GM23338 (cell line): ENCODE data around the gene HJV. TPM values are rescaled to one million over a fixed set of nuclear protein-coding genes. Genes with fewer than 3 reads are reported as not detected.
"Not testable (repeated sequence)": the region's sequence is repeated elsewhere in the genome, so short reads cannot be mapped to it uniquely, and the experiment has no call there.

Experiments
- ATAC-seq: fragments of 200-7000 bp; cut with Tn5 transposase; 3 replicates; pipeline ENCODE4 v1.9.1; 2020
- DNase-seq: peaks from one replicate; pipeline ENCODE4 v3.0.0-alpha.2; 2015; ENCODE audit warnings: low spot score
- H2AFZ ChIP-seq: fragments of 200-600 bp; sonication (generic); 2 replicates; pipeline ENCODE4 v1.8.0; 2016; ENCODE audit warnings: antibody characterized with exemption, mild to moderate bottlenecking, moderate library complexity
- H3F3A ChIP-seq: fragments of 200-600 bp; sonication (generic); replicated peaks from 2 replicates; pipeline ENCODE4 v1.8.0; 2017; ENCODE audit warnings: antibody characterized with exemption, mixed run types, low read depth
- H3K27ac ChIP-seq: fragments of 200-600 bp; sonication (generic); 2 replicates; pipeline ENCODE4 v1.6.1; 2016; ENCODE audit warnings: low read depth
- H3K27me3 ChIP-seq: fragments of 200-600 bp; sonication (generic); 2 replicates; pipeline ENCODE4 v1.8.0; 2016; ENCODE audit warnings: mild to moderate bottlenecking, mixed run types, moderate library complexity; ENCODE audit not compliant: insufficient read depth
- H3K36me3 ChIP-seq: fragments of 200-600 bp; sonication (generic); 2 replicates; pipeline ENCODE4 v1.8.0; 2016; ENCODE audit warnings: mild to moderate bottlenecking; ENCODE audit not compliant: insufficient read depth
- H3K4me1 ChIP-seq: fragments of 200-600 bp; sonication (generic); 2 replicates; pipeline ENCODE4 v1.8.0; 2016; ENCODE audit warnings: mild to moderate bottlenecking, moderate library complexity; ENCODE audit not compliant: insufficient read depth
- H3K4me2 ChIP-seq: fragments of 200-600 bp; sonication (generic); 2 replicates; pipeline ENCODE4 v1.7.1; 2017; ENCODE audit warnings: mixed run types
- H3K4me3 ChIP-seq: fragments of 200-600 bp; sonication (generic); 2 replicates; pipeline ENCODE4 v1.6.1; 2016; ENCODE audit warnings: mixed run types
- H3K79me2 ChIP-seq: fragments of 200-600 bp; sonication (generic); replicated peaks from 2 replicates; pipeline ENCODE4 v1.8.0; 2017; ENCODE audit warnings: mild to moderate bottlenecking; ENCODE audit not compliant: insufficient read depth
- H3K9me2 ChIP-seq: fragments of 200-600 bp; sonication (generic); 2 replicates; pipeline ENCODE4 v1.8.0; 2017; ENCODE audit not compliant: insufficient read depth
- H4K20me1 ChIP-seq: fragments of 200-600 bp; sonication (generic); replicated peaks from 2 replicates; pipeline ENCODE4 v1.8.0; 2017; ENCODE audit warnings: mild to moderate bottlenecking; ENCODE audit not compliant: insufficient read depth
- H3K27ac Mint-ChIP-seq: 2 replicates; pipeline ENCODE4 v1.8.0; 2020; ENCODE audit warnings: inconsistent platforms, mild to moderate bottlenecking, moderate library complexity, mixed read lengths
- H3K27me3 Mint-ChIP-seq: 3 replicates; pipeline ENCODE4 v1.8.0; 2022; ENCODE audit warnings: low read depth, mild to moderate bottlenecking, moderate library complexity, mixed read lengths, inconsistent platforms; ENCODE audit not compliant: insufficient read depth, poor library complexity
- H3K36me3 Mint-ChIP-seq: 3 replicates; pipeline ENCODE4 v1.8.0; 2021; ENCODE audit warnings: low read depth, mild to moderate bottlenecking, inconsistent platforms, moderate library complexity, mixed read lengths
- H3K4me1 Mint-ChIP-seq: 3 replicates; pipeline ENCODE4 v1.8.0; 2020; ENCODE audit warnings: mild to moderate bottlenecking, inconsistent platforms, mixed read lengths
- H3K4me3 Mint-ChIP-seq: 3 replicates; pipeline ENCODE4 v1.8.0; 2021; ENCODE audit warnings: moderate library complexity, mild to moderate bottlenecking, inconsistent platforms, mixed read lengths
- H3K9me3 Mint-ChIP-seq: 3 replicates; pipeline ENCODE4 v1.8.0; 2020; ENCODE audit warnings: moderate library complexity, mild to moderate bottlenecking, inconsistent platforms, mixed read lengths
- NANOG ChIP-seq: IDR thresholded peaks from 2 replicates; pipeline ENCODE4 v1.6.1; 2016; ENCODE audit warnings: antibody characterized with exemption, borderline replicate concordance
- REST ChIP-seq: IDR thresholded peaks from one replicate; pipeline ENCODE4 v1.6.1; 2018; ENCODE audit warnings: antibody characterized with exemption; ENCODE audit not compliant: unreplicated experiment
- STAT1 ChIP-seq: IDR thresholded peaks from one replicate; pipeline ENCODE4 v1.6.1; 2016; ENCODE audit warnings: antibody characterized with exemption; ENCODE audit not compliant: unreplicated experiment
- ZNF462 ChIP-seq: fragments of 250-450 bp; sonication (Bioruptor Pico); IDR thresholded peaks from 2 replicates; pipeline ENCODE4 v1.5.0; 2020; ENCODE audit warnings: mild to moderate bottlenecking, moderate library complexity
- polyA plus RNA-seq: library from polyadenylated mRNA; unstranded; fragments of >200 nt; fragmentation: Nextera tagmentation; extraction: Ambion mirVana; gene quantifications from 2 replicates; pipeline ENCODE4 v1.2.1, GENCODE V29; 2016
- total RNA-seq: library from RNA; depleted of rRNA; stranded (reverse); fragments of >200 nt; shearing (Covaris generic); gene quantifications from 2 replicates; pipeline ENCODE4 v1.2.3, GENCODE V29; 2014

The HJV gene
- total and polyA plus RNA-seq, 2 experiments from 2014 or later = 0.42 to 0.45 TPM

- H3K4me1 ChIP-seq, H3K27me3 ChIP-seq, H3K4me2 ChIP-seq, ATAC-seq, H3K4me3 Mint-ChIP-seq, DNase-seq, H3K36me3 Mint-ChIP-seq, H3K27ac ChIP-seq, H4K20me1 ChIP-seq, H3K4me3 ChIP-seq, H3K36me3 ChIP-seq, H3K79me2 ChIP-seq, H3K27ac Mint-ChIP-seq, H3K27me3 Mint-ChIP-seq, H3K4me1 Mint-ChIP-seq, H2AFZ ChIP-seq, H3K9me3 Mint-ChIP-seq, H3K9me2 ChIP-seq, H3F3A ChIP-seq: not testable (repeated sequence)
These were observed 5.1 kb upstream of the HJV start for GRCh38 chr1:146026650-146027049.

DNA sequence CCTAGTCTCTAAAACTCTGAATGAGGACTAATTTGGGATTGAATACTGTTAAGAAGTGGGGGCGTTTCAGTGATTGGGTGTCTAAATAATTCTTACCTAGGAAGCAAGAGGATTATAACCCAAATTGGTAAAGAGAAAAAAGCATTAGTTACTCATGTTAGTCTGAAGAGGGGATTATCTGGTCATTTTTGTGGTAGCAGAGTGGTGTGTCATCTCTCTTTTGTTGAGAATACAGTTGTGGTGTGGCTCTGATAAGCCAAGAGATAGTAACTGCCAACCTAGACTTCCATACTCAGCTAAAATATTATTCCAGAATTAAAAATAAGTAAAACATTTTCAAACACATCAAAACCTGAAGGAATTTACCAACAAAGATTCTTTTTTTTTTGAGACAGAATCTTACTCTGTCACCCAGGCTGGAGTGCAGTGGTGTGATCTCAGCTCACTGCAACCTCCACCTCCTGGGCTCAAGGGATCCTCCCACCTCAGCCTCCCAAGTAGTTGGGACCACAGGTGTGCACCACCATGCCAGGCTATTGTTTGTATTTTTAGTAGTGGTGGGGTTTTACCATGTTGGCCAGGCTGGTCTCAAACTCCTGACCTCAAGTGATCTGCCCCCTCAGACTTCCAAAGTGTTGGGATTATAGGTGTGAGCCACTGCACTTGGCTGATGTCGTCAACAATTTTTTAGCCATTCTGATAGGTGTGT is 4.4 kb upstream of the HJV start:
- H3K4me3 Mint-ChIP-seq, H3K4me3 ChIP-seq, H3K36me3 ChIP-seq, H3K36me3 Mint-ChIP-seq, H3K4me1 Mint-ChIP-seq, H3K9me2 ChIP-seq, H3K27ac ChIP-seq, H3K79me2 ChIP-seq, H4K20me1 ChIP-seq, H3K27me3 ChIP-seq, H2AFZ ChIP-seq, H3K27me3 Mint-ChIP-seq, DNase-seq, H3K4me1 ChIP-seq, H3F3A ChIP-seq, ATAC-seq, H3K4me2 ChIP-seq, H3K9me3 Mint-ChIP-seq, H3K27ac Mint-ChIP-seq: not testable (repeated sequence)

GRCh38 chr1:146022403-146023127 is 1.0 kb upstream of the HJV start:
- Histone ChIP-seq H3K27ac (no peak overlapping the region), H3K4me1 (peaks cover 21% of the 10 kb centered on the region), H3K79me2 (no peaks in the 10 kb centered on the region), H3K4me3 (no peak overlapping the region), H3K27me3 (peaks cover 39% of the 10 kb centered on the region), H3K36me3 (no peaks in the 10 kb centered on the region), H3K9me2 (no peaks in the 10 kb centered on the region), H3K4me2 (no peak overlapping the region), H3F3A (peaks cover 3% of the 10 kb centered on the region; the same call in 1 of the 2 replicates), H2AFZ (no peak overlapping the region), H4K20me1 (no peaks in the 10 kb centered on the region)
- DNase-seq (no peak), ATAC-seq (no peak)
- peaks cover 15% of the 10 kb centered on the region for H3K4me1 Mint-ChIP-seq
- peaks cover 21% of the 10 kb centered on the region for H3K27me3 Mint-ChIP-seq
- no peaks in the 10 kb centered on the region for H3K36me3 Mint-ChIP-seq
- H3K4me3 Mint-ChIP-seq = no peak overlapping the region
- TF ChIP-seq ZNF462 (CRISPR knock-in tag) (no peak), NANOG (no peak), STAT1 (no peak), REST (no peak)
- H3K9me3 Mint-ChIP-seq = no peaks in the 10 kb centered on the region
- no peak overlapping the region for H3K27ac Mint-ChIP-seq
